OCI-LY3 (cell line): ENCODE data around the gene PDCD7.

Source experiments
- CTCF ChIP-seq: fragments of 200-600, 300-600 bp; sonication (generic); IDR thresholded peaks from 2 replicates; pipeline ENCODE4 v1.5.1; 2014; ENCODE audit warnings: antibody characterized with exemption, low read length, low read depth
- EZH2phosphoT487 ChIP-seq: fragments of 200-600 bp; shearing (Covaris generic); IDR thresholded peaks from 2 replicates; pipeline ENCODE4 v1.6.1; 2018; ENCODE audit warnings: antibody characterized with exemption, mixed run types, low read depth

DNA sequence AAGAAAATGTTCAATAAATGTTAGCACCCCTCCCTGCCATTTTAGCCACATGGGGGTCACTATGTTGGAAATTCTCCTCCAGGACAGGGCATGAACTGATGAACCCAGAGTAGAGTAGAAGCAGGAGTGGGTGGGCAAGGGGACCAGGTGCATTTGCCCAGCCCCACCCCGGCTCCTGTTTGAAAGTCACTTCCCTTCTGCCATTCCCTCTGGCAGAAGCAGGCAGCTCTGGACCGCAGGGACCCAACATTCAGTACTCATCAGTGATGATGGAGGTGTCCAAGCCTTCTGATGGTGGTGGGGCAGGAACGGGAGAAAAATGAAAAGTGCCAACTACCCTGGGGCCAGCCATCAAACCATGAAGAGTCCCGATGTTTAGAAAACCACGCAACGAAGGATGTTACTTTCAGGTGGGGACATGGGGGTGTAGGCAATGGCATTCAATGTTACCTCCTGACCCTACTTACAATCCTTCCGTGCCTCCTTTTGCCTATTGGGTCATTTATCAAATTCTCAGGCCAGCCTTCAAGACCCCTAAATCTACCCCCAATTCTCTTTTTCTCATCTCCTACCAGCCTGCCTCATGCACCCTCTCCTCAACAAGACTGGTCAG, 35.9 kb downstream of the PDCD7 start:
- no peak for TF ChIP-seq CTCF
- TF ChIP-seq EZH2phosphoT487, result no peak
